Activated CD8-positive, alpha-beta memory T cell treated with anti-CD3 and anti-CD28 coated beads for 24 hours (primary cell): ENCODE measurements around the gene NUP62CL.
A peak's percentile ranks its signal among the peaks of the same experiment; 100 is the strongest.

Experiments
- DNase-seq: peaks from one replicate; pipeline ENCODE4 v3.0.0-alpha.2; 2020

NUP62CL gene

GRCh38 chrX:107146670-107147069 is 59.6 kb downstream of the NUP62CL start:
- no peak for DNase-seq

- DNase-seq, result no peak
Observed at GRCh38 chrX:107135965-107136307, 70.3 kb downstream of the NUP62CL start.

- no peak for DNase-seq
Observed at GRCh38 chrX:107135049-107135964, 70.9 kb downstream of the NUP62CL start.

- no peak for DNase-seq
Observed at GRCh38 chrX:107123750-107124149, 82.5 kb downstream of the NUP62CL start.

GRCh38 chrX:107119283-107119682 is 87.0 kb downstream of the NUP62CL start:
- DNase-seq, result no peak

- peak; percentile 78 for DNase-seq
Observed at GRCh38 chrX:107118322-107119147, 87.7 kb downstream of the NUP62CL start, which contains the start of gene RBM41. TSS of gene RBM41 (minus strand) at chrX:107118822. CDS start at chrX:107118773, 49 bp downstream.

GRCh38 chrX:107117993-107118321 is 88.3 kb downstream of the NUP62CL start:
- no peak for DNase-seq

- no peak for DNase-seq
Observed at GRCh38 chrX:107107459-107107858, 98.8 kb downstream of the NUP62CL start.

GRCh38 chrX:107102980-107103379 is 103.3 kb downstream of the NUP62CL start:
- no peak for DNase-seq

GRCh38 chrX:107076158-107076557 is 130.1 kb downstream of the NUP62CL start:
- DNase-seq, result no peak
